Gastrocnemius medialis (tissue), 4 donors: ENCODE measurements around the gene PPIL3.

Experiments
- CTCF ChIP-seq, 5 experiments: fragments of 450-650 bp in 3 of 5; fragments of 200-600 bp in 2 of 5; sonication (generic) in 2 of 5; IDR thresholded peaks in 4 of 5; conservative IDR thresholded peaks in 1 of 5; 1 replicate in 4 of 5; 2 replicates in 1 of 5; pipeline ENCODE4 v1.5.1; 2016 to 2019; ENCODE audit warnings: antibody characterized with exemption in 5 of 5, mild to moderate bottlenecking in 3 of 5, moderate library complexity in 3 of 5
- POLR2A ChIP-seq, 2 donors: fragments of 450-650 bp; IDR thresholded peaks; one replicate each; pipeline ENCODE4 v1.6.1; 2017; ENCODE audit warnings: antibody characterized with exemption in 2 of 2, mild to moderate bottlenecking in 2 of 2, moderate library complexity in 2 of 2

GRCh38 chr2:200930947-200931626, 42.2 kb upstream of the PPIL3 start:
- no peak for TF ChIP-seq CTCF (IDR thresholded peaks at IDR 0.05 in 4 of 5, conservative IDR thresholded peaks at IDR 0.05 in 1 of 5)
- no peak for TF ChIP-seq POLR2A (IDR thresholded peaks at IDR 0.05)
